GM12878 (cell line): ENCODE data around the gene TEC. TPM values are rescaled to one million over a fixed set of nuclear protein-coding genes. Genes with fewer than 3 reads are reported as not detected.

ENCODE experiments used
- ATAC-seq: fragments of 200-7000 bp; cut with Tn5 transposase; 3 replicates; pipeline ENCODE4 v1.9.1; 2020; ENCODE audit warnings: mild to moderate bottlenecking, moderate library complexity
- BruUV-seq: library from RNA; stranded (reverse); fragments of 400-500 nt; replicated peaks from 2 replicates; lab custom pipeline; 2021; lab: Mats Ljungman, UMichigan
- CTCF ChIA-PET: fragments of 300-600 bp; sonication (Branson Sonifier 250); formaldehyde crosslinking; extraction: SDS; loops from one replicate; lab custom pipeline; 2021; ENCODE audit warnings: inconsistent platforms; lab: Yijun Ruan, JAX
- POLR2A ChIA-PET: fragments of 350-600 bp; formaldehyde crosslinking; extraction: SDS; loops from one replicate; lab custom pipeline; 2021; ENCODE audit warnings: inconsistent platforms; lab: Charles Lee
- RAD21 ChIA-PET: fragments of 300-600 bp; sonication (Branson Sonifier 250); formaldehyde crosslinking; loops from one replicate; lab custom pipeline; 2023; ENCODE audit warnings: antibody characterized with exemption; ENCODE audit not compliant: unreplicated experiment; lab: Charles Lee
- SMC1A ChIA-PET: fragments of 300-600 bp; sonication (Branson Sonifier 250); formaldehyde crosslinking; loops from one replicate; lab custom pipeline; 2023; ENCODE audit not compliant: unreplicated experiment, uncharacterized antibody; lab: Charles Lee
- DNase-seq: peaks from one replicate; pipeline ENCODE4 v3.0.0-alpha.2; 2011; ENCODE audit warnings: low read depth, low spot score
- FAIRE-seq: peaks from 3 replicates; lab custom pipeline; 2011; peaks lifted over from hg19 to GRCh38; lab: Jason Lieb, UNC
- H2AFZ ChIP-seq: 2 replicates; pipeline ENCODE4 v1.6.0; 2011; ENCODE audit warnings: low read depth, low read length, control low read depth; ENCODE audit not compliant: control insufficient read depth
- H3K27ac ChIP-seq: 2 replicates; pipeline ENCODE4 v1.5.1; 2011; ENCODE audit warnings: control low read depth; ENCODE audit not compliant: control insufficient read depth, insufficient read depth
- H3K27me3 ChIP-seq, 2 experiments: replicated peaks in 1 of 2; 2 replicates each; pipeline versions ENCODE4 v1.6.0 to v1.6.1; 2011; ENCODE audit warnings: low read length in 1 of 2; ENCODE audit not compliant: control insufficient read depth in 2 of 2, insufficient read depth in 2 of 2
- H3K36me3 ChIP-seq, 2 experiments: 2 replicates each; pipeline ENCODE4 v1.5.1; 2011; ENCODE audit warnings: low read length in 1 of 2; ENCODE audit not compliant: control insufficient read depth in 2 of 2, insufficient read depth in 2 of 2
- H3K4me1 ChIP-seq: 2 replicates; pipeline ENCODE4 v1.6.1; 2011; ENCODE audit warnings: mild to moderate bottlenecking, low read length, moderate library complexity, mixed read lengths; ENCODE audit not compliant: control insufficient read depth, insufficient read depth
- H3K4me2 ChIP-seq: 2 replicates; pipeline ENCODE4 v1.6.0; 2011; ENCODE audit warnings: control low read depth; ENCODE audit not compliant: control insufficient read depth, insufficient read depth
- H3K4me3 ChIP-seq: fragments of 200-600 bp; sonication (generic); 2 replicates; pipeline ENCODE4 v1.5.1; 2016
- H3K79me2 ChIP-seq: 2 replicates; pipeline ENCODE4 v1.6.0; 2011; ENCODE audit warnings: low read length; ENCODE audit not compliant: control insufficient read depth, insufficient read depth
- H3K9ac ChIP-seq: 2 replicates; pipeline ENCODE4 v1.8.0; 2011; ENCODE audit warnings: low read length, control low read depth, mixed read lengths; ENCODE audit not compliant: control insufficient read depth, insufficient read depth
- H3K9me3 ChIP-seq: replicated peaks from 3 replicates; pipeline ENCODE4 v1.5.1; 2011; ENCODE audit warnings: mild to moderate bottlenecking, low read length; ENCODE audit not compliant: control insufficient read depth, insufficient read depth
- H4K20me1 ChIP-seq: 2 replicates; pipeline ENCODE4 v1.6.0; 2011; ENCODE audit not compliant: control insufficient read depth, insufficient read depth
- MEF2B ChIP-seq: fragments of 450-650 bp; IDR thresholded peaks from 2 replicates; pipeline ENCODE4 v1.6.1; 2018; ENCODE audit warnings: mild to moderate bottlenecking, moderate library complexity; ENCODE audit not compliant: partially characterized antibody, poor library complexity, severe bottlenecking
- RAD21 ChIP-seq: IDR thresholded peaks from 2 replicates; pipeline ENCODE4 v1.6.1; 2011; ENCODE audit warnings: mild to moderate bottlenecking, low read depth, low read length, moderate library complexity; ENCODE audit not compliant: insufficient read depth
- WGBS: methylation state at CpG from one replicate; pipeline ENCODE4 v1.1.6; 2016; ENCODE audit warnings: low lambda C conversion rate; ENCODE audit not compliant: insufficient replicate concordance, insufficient coverage; ENCODE audit errors: missing lambda C conversion rate; 5-methylcytosine and 5-hydroxymethylcytosine counted together
- in situ Hi-C: fragments of 300-500 bp; cut with MboI; formaldehyde crosslinking; loops from 9 replicates; pipeline ENCODE4 v1.14.3; 2018; ENCODE audit warnings: mixed read lengths
- intact Hi-C: fragments of 100-400 bp; cut with micrococcal nuclease; formaldehyde crosslinking; loops from one replicate; pipeline ENCODE4 v1.14.2; 2022; ENCODE audit not compliant: unreplicated experiment
- polyA plus RNA-seq, 11 experiments: library from polyadenylated mRNA; depleted of rRNA in 4 of 11; unstranded in 6 of 11; stranded (reverse) in 5 of 11; fragments of >200 nt; fragmentation: Nextera tagmentation in 4 of 11; fragmentation: Illumina TruSeq in 1 of 11; extraction: Ambion mirVana in 4 of 11; extraction: Trizol in 1 of 11; gene quantifications; 1 replicate in 1 of 11; 2 replicates in 10 of 11; pipeline versions ENCODE4 v1.2.1 to v1.2.3, GENCODE V29; 2011 to 2016; ENCODE audit warnings: inconsistent platforms in 2 of 11, missing spikeins in 2 of 11, low read depth in 1 of 11
- total RNA-seq, 4 experiments: library from RNA; depleted of rRNA in 3 of 4; stranded (reverse); fragments of >200 nt in 3 of 4; fragmentation: Illumina TruSeq in 1 of 4; extraction: Trizol in 1 of 4; gene quantifications; 2 replicates each; pipeline versions ENCODE4 v1.2.1 to v1.2.3, GENCODE V29; 2013 to 2021
- TF ChIP-seq, protein P1 (sequence below), 3 experiments: IDR thresholded peaks in 2 of 3; conservative IDR thresholded peaks in 1 of 3; 2 replicates each; pipeline ENCODE4 v1.5.1; 2011; ENCODE audit warnings: low read depth in 3 of 3, low read length in 3 of 3, mild to moderate bottlenecking in 3 of 3, control low read depth in 2 of 3, moderate library complexity in 2 of 3, inconsistent platforms in 1 of 3, mixed read lengths in 1 of 3; ENCODE audit not compliant: control insufficient read depth in 2 of 3, insufficient read depth in 1 of 3; ENCODE audit errors: extremely low read depth in 1 of 3

Gene TEC
- total and polyA plus RNA-seq, 10 of the 15 experiments (the other 5 are each of a cell fraction or from before 2014, with no cell fraction given), result 7.4 to 27.2 (median 17.1) TPM

DNA sequence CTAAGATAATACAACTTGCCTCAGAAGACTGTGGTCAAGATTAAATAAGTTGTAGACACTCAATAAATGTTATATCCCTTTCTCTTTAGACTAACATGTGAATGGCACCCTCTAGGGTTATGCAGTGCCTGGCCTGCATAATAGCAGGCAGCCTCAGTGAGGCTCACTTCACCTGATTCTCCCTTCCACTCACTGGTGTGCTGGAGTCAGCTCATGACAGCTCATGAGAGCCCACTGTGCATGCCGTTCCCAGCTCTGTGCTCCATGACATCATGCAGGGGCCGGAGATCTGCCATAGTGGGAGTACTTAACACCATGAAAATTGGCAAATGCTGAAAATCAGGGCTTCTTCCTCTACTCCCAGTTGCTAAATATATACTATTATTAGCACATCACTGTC, 64.5 kb downstream of the TEC start:
- no peak for FAIRE-seq
- DNase-seq, result no peak
- Histone ChIP-seq H3K4me2 (0 out of 2 replicates have a peak overlapping the region, but pooled peaks have one; percentile 2), H3K4me1 (peaks cover 76% of the 10 kb centered on the region), H3K4me3 (no peak overlapping the region), H3K9ac (no peak overlapping the region), H2AFZ (no peak overlapping the region), H3K27me3 (no peaks in the 10 kb centered on the region), H4K20me1 (no peaks in the 10 kb centered on the region), H3K9me3 (peaks cover 3% of the 10 kb centered on the region; the same call in 2 of the 3 replicates), H3K27ac (peak overlapping the region; percentile 84), H3K36me3 (peaks cover 2 to 5% of the 10 kb centered on the region in 2 experiments; a peak in 3 of 4 replicates), H3K79me2 (peaks cover 85% of the 10 kb centered on the region)
- intact Hi-C loops (no loop called here), in situ Hi-C loops (no loop called here)
- WGBS, result 97% methylated on average over 2 of the region's 2 CpGs
- RAD21 ChIA-PET, result interaction anchor here (1.0 to 4.8 kb wide), 13 partner anchors 8 to 137 kb away, joined by 3 to 66 read pairs (median 7); no protein-coding TSS in a partner anchor
- POLR2A ChIA-PET, result interaction anchor here (0.6 to 3.6 kb wide), 9 partner anchors 8 to 70 kb away, joined by 3 to 21 read pairs (median 10); no protein-coding TSS in a partner anchor
- CTCF ChIA-PET, result interaction anchor here (0.8 to 3.4 kb wide), 18 partner anchors 8 to 173 kb away, joined by 3 to 37 read pairs (median 5); no protein-coding TSS in a partner anchor
- no TSS peak for BruUV-seq
- ATAC-seq, result peak; percentile 44
- TF ChIP-seq MEF2B (no peak), RAD21 (peak; percentile 34; the same call in 1 of the 2 replicates)
- TF ChIP-seq, protein P1, sequence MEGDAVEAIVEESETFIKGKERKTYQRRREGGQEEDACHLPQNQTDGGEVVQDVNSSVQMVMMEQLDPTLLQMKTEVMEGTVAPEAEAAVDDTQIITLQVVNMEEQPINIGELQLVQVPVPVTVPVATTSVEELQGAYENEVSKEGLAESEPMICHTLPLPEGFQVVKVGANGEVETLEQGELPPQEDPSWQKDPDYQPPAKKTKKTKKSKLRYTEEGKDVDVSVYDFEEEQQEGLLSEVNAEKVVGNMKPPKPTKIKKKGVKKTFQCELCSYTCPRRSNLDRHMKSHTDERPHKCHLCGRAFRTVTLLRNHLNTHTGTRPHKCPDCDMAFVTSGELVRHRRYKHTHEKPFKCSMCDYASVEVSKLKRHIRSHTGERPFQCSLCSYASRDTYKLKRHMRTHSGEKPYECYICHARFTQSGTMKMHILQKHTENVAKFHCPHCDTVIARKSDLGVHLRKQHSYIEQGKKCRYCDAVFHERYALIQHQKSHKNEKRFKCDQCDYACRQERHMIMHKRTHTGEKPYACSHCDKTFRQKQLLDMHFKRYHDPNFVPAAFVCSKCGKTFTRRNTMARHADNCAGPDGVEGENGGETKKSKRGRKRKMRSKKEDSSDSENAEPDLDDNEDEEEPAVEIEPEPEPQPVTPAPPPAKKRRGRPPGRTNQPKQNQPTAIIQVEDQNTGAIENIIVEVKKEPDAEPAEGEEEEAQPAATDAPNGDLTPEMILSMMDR (IDR thresholded peaks at IDR 0.05 in 2 of 3, conservative IDR thresholded peaks at IDR 0.05 in 1 of 3; ENCODE audit: control insufficient read depth in 2 of 3, extremely low read depth in 1 of 3, insufficient read depth in 1 of 3, low read depth in 3 of 3, low read length in 3 of 3), result peak in 1 of 3 experiments; percentile 21; a peak in 1 of 6 replicates
- SMC1A ChIA-PET, result interaction anchor here (0.7 to 4.6 kb wide), 19 partner anchors 16 to 70 kb away, joined by 3 to 36 read pairs (median 6); no protein-coding TSS in a partner anchor
